GM12874 (cell line): ENCODE measurements around the gene GALNT13.

Source experiments
- CTCF ChIP-seq: IDR thresholded peaks from 2 replicates; pipeline ENCODE4 v1.5.1; 2011; ENCODE audit warnings: low read depth, mild to moderate bottlenecking, control low read depth, low read length, moderate library complexity; ENCODE audit not compliant: insufficient read depth

The GALNT13 gene

GRCh38 chr2:154490530-154490929 lies 618.8 kb downstream of the GALNT13 start:
- no peak for TF ChIP-seq CTCF

- no peak for TF ChIP-seq CTCF
Observed at GRCh38 chr2:154495455-154495868, 623.7 kb downstream of the GALNT13 start.

- TF ChIP-seq CTCF = no peak
Observed at GRCh38 chr2:154497019-154497418, 625.3 kb downstream of the GALNT13 start.
